ENCODE measurements around the gene PRELID2.
"Not testable (repeated sequence)": the region's sequence is repeated elsewhere in the genome, so short reads cannot be mapped to it uniquely, and the experiment has no call there.

Gene PRELID2

GRCh38 chr5:145840458-145841132 is 5.5 kb upstream of the PRELID2 start:
- no peak overlapping the region for H3K4me3 ChIP-seq (ENCODE audit: low read depth, low read length)
- TF ChIP-seq CTCF (IDR thresholded peaks at IDR 0.05; ENCODE audit: insufficient read depth, low read depth, low read length, missing control alignments): no peak
- DNase-seq (ENCODE audit: low read depth): no peak

GRCh38 chr5:145838276-145838675 is 3.1 kb upstream of the PRELID2 start:
- DNase-seq (ENCODE audit: low read depth): no peak
- no peak for TF ChIP-seq CTCF (IDR thresholded peaks at IDR 0.05; ENCODE audit: insufficient read depth, low read depth, low read length, missing control alignments)
- no peak overlapping the region for H3K4me3 ChIP-seq (ENCODE audit: low read depth, low read length)

GRCh38 chr5:145836241-145836640 is 1.1 kb upstream of the PRELID2 start:
- not testable (repeated sequence) for DNase-seq (ENCODE audit: low read depth); H3K4me3 ChIP-seq (ENCODE audit: low read depth, low read length)

GRCh38 chr5:145835848-145836239 is 702 bp upstream of the PRELID2 start:
- no peak overlapping the region for H3K4me3 ChIP-seq (ENCODE audit: low read depth, low read length)
- TF ChIP-seq CTCF (IDR thresholded peaks at IDR 0.05; ENCODE audit: insufficient read depth, low read depth, low read length, missing control alignments): no peak
- DNase-seq (ENCODE audit: low read depth): no peak

GRCh38 chr5:145834554-145834916 is 607 bp downstream of the PRELID2 start:
- no peak overlapping the region for H3K4me3 ChIP-seq (ENCODE audit: low read depth, low read length)
- no peak for DNase-seq (ENCODE audit: low read depth)
- TF ChIP-seq CTCF (IDR thresholded peaks at IDR 0.05; ENCODE audit: insufficient read depth, low read depth, low read length, missing control alignments): no peak

GRCh38 chr5:145833631-145834200 is 1.4 kb downstream of the PRELID2 start:
- DNase-seq (ENCODE audit: low read depth): no peak
- H3K4me3 ChIP-seq (ENCODE audit: low read depth, low read length): no peak overlapping the region
- TF ChIP-seq CTCF (IDR thresholded peaks at IDR 0.05; ENCODE audit: insufficient read depth, low read depth, low read length, missing control alignments): no peak

- DNase-seq (ENCODE audit: low read depth): no peak
- TF ChIP-seq CTCF (IDR thresholded peaks at IDR 0.05; ENCODE audit: insufficient read depth, low read depth, low read length, missing control alignments): no peak
- no peak overlapping the region for H3K4me3 ChIP-seq (ENCODE audit: low read depth, low read length)
Measured at GRCh38 chr5:145830594-145830993, 4.5 kb downstream of the PRELID2 start.

All from GM12865 (cell line).